ENCODE results near the gene UBE2J2. TPM values are rescaled to one million over a fixed set of nuclear protein-coding genes. Genes with fewer than 3 reads are reported as not detected.

Gene UBE2J2
- total and polyA plus RNA-seq, 2 experiments from 2014 or later = 47.1 to 70.2 TPM

DNA sequence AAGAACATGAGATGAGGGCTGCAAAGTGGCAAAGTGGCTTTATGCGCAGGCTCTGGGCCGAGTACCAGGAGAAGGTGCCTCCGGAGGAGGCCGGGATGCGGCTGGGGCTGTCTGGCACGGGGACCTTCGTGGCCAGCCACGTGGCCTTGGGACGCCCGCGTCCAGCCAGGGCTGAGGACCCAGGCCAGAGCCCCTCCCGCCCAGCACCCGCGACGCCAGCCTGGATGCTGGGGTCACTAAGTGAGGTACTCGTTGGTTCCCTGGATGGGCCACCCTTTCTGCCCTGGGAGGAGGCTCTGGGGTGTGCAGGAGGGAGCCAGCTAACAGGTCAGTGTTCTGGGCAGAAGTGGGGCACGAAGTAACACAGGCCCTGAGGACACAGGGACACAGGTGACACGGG, 19.2 kb upstream of the UBE2J2 start (continued):
- TF ChIP-seq, protein P1, sequence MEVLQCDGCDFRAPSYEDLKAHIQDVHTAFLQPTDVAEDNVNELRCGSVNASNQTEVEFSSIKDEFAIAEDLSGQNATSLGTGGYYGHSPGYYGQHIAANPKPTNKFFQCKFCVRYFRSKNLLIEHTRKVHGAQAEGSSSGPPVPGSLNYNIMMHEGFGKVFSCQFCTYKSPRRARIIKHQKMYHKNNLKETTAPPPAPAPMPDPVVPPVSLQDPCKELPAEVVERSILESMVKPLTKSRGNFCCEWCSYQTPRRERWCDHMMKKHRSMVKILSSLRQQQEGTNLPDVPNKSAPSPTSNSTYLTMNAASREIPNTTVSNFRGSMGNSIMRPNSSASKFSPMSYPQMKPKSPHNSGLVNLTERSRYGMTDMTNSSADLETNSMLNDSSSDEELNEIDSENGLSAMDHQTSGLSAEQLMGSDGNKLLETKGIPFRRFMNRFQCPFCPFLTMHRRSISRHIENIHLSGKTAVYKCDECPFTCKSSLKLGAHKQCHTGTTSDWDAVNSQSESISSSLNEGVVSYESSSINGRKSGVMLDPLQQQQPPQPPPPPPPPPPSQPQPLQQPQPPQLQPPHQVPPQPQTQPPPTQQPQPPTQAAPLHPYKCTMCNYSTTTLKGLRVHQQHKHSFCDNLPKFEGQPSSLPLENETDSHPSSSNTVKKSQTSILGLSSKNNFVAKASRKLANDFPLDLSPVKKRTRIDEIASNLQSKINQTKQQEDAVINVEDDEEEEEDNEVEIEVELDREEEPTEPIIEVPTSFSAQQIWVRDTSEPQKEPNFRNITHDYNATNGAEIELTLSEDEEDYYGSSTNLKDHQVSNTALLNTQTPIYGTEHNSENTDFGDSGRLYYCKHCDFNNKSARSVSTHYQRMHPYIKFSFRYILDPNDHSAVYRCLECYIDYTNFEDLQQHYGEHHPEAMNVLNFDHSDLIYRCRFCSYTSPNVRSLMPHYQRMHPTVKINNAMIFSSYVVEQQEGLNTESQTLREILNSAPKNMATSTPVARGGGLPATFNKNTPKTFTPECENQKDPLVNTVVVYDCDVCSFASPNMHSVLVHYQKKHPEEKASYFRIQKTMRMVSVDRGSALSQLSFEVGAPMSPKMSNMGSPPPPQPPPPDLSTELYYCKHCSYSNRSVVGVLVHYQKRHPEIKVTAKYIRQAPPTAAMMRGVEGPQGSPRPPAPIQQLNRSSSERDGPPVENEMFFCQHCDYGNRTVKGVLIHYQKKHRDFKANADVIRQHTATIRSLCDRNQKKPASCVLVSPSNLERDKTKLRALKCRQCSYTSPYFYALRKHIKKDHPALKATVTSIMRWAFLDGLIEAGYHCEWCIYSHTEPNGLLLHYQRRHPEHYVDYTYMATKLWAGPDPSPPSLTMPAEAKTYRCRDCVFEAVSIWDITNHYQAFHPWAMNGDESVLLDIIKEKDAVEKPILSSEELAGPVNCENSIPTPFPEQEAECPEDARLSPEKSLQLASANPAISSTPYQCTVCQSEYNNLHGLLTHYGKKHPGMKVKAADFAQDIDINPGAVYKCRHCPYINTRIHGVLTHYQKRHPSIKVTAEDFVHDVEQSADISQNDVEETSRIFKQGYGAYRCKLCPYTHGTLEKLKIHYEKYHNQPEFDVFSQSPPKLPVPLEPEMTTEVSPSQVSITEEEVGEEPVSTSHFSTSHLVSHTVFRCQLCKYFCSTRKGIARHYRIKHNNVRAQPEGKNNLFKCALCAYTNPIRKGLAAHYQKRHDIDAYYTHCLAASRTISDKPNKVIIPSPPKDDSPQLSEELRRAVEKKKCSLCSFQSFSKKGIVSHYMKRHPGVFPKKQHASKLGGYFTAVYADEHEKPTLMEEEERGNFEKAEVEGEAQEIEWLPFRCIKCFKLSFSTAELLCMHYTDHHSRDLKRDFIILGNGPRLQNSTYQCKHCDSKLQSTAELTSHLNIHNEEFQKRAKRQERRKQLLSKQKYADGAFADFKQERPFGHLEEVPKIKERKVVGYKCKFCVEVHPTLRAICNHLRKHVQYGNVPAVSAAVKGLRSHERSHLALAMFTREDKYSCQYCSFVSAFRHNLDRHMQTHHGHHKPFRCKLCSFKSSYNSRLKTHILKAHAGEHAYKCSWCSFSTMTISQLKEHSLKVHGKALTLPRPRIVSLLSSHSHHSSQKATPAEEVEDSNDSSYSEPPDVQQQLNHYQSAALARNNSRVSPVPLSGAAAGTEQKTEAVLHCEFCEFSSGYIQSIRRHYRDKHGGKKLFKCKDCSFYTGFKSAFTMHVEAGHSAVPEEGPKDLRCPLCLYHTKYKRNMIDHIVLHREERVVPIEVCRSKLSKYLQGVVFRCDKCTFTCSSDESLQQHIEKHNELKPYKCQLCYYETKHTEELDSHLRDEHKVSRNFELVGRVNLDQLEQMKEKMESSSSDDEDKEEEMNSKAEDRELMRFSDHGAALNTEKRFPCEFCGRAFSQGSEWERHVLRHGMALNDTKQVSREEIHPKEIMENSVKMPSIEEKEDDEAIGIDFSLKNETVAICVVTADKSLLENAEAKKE (CRISPR knock-in tag; IDR thresholded peaks at IDR 0.05) = no peak
- TF ChIP-seq POLR2AphosphoS5 (IDR thresholded peaks at IDR 0.05; ENCODE audit: low read depth) (no peak), ZNF114 (CRISPR knock-in tag; IDR thresholded peaks at IDR 0.05) (no peak), CREB1 (CRISPR knock-in tag; IDR thresholded peaks at IDR 0.05; ENCODE audit: low read depth) (no peak), REST (IDR thresholded peaks at IDR 0.05; ENCODE audit: unreplicated experiment) (no peak)
- TF ChIP-seq, protein P2, sequence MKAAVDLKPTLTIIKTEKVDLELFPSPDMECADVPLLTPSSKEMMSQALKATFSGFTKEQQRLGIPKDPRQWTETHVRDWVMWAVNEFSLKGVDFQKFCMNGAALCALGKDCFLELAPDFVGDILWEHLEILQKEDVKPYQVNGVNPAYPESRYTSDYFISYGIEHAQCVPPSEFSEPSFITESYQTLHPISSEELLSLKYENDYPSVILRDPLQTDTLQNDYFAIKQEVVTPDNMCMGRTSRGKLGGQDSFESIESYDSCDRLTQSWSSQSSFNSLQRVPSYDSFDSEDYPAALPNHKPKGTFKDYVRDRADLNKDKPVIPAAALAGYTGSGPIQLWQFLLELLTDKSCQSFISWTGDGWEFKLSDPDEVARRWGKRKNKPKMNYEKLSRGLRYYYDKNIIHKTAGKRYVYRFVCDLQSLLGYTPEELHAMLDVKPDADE (IDR thresholded peaks at IDR 0.05) = no peak

Data from GM23338 (cell line).